M059J (cell line): ENCODE measurements around the gene AGRN. TPM values are rescaled to one million over a fixed set of nuclear protein-coding genes. Genes with fewer than 3 reads are reported as not detected.

Source experiments
- DNase-seq: peaks from one replicate; pipeline ENCODE4 v3.0.0-alpha.2; 2012; ENCODE audit warnings: low read depth
- total RNA-seq: library from RNA; depleted of rRNA; stranded (reverse); fragments of >200 nt; shearing (Covaris generic); gene quantifications from 2 replicates; pipeline ENCODE4 v1.2.3, GENCODE V29; 2014

Gene AGRN
- total RNA-seq, 1 experiment from 2014 or later = 282 TPM

DNA sequence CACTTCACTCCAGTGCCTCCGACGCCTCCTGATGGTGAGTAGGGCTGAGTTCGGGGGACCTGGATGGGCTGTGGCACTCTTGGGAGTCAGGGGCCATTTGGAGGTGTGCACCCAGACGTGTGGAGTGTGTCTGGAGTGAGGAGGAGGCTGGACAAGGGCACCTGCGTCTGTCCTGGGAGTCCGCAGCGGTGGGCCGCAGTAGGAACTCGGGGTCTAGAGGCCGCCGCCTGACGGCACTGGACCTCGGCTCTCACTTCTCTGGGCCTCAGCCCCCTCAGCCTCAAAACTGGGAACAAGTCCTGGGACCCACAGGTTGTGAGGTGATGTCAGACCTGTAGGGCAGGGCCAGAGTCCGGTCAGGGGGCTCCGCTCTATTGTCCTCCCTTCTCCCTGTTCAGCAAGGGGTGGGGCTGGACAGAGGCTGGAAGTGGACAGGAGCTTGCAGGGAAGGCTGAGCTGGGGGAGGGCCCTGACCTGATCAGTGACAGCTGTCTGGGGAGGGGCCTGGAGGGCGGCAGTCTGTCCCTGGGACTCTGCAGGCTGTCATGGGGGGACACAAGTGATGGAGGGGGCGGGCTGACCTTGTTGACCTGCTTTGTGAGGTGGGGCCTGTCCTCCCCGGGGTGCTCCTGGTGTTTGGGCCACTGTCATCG lies 15.5 kb downstream of the AGRN start:
- DNase-seq = no peak

DNA sequence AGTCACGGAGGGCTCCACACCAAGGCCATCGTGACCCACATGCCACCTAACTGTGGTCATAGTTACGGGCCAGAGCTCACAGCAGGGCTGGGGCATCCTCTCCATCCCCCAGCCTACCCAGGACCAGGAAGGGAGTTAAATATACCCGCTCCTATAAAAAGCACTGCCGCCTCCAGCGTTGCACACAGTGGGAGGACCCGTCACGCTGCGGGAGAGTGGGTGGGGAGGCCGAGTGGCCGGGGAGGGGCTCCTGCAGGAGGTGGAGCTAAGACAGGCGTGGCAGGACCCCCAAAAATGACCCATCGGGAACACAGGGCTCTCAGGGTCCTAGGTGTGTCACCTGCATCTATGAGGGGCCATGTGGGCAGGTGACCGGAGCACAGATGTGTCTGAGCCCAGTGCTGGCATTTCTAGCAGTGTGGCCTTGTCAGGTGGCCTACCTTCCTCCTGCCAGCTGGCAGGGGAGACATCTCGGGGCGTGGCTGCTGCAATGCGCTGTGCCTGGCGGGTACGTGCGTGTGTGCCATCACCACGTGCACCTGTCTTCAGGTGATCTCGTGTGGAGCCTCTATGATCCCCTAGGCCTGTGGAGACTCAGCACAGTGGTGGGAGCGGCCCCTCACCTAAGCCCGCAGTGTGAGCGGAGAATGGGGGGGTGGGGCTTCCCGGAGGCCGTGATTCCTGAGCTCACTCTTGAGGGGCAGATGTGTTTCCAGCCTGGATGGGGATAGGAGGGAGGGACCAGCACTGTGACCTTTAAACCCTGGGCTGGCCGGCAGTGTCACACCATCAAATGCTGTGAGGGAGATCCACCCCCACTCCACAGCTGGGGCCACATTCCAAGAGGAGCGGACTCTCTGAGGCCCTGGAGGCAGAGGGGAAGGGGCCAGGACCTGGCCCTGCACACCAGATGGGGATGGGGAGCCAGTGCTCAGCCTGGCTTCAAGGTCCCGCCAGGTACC lies 17.7 kb downstream of the AGRN start:
- no peak for DNase-seq

DNA sequence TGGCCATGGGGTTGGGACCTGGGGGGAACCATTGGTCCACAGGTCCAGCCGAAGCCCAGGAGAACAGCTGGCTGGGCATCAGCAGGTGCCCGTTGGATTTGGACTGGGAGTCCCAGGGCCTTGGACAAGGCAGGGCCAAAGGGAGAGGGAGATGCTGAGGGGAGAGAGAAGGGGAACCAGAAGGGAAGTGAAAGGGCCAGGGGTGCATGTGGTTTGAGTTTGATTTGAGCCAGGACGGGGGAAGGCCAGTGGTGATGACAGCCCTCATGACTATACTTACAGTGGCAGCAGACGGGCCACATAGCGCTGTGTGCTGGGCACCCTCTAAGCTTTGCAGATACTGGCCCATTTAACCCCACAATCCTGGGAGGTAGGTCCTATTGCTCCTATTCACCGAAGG lies 18.8 kb downstream of the AGRN start:
- DNase-seq = no peak

DNA sequence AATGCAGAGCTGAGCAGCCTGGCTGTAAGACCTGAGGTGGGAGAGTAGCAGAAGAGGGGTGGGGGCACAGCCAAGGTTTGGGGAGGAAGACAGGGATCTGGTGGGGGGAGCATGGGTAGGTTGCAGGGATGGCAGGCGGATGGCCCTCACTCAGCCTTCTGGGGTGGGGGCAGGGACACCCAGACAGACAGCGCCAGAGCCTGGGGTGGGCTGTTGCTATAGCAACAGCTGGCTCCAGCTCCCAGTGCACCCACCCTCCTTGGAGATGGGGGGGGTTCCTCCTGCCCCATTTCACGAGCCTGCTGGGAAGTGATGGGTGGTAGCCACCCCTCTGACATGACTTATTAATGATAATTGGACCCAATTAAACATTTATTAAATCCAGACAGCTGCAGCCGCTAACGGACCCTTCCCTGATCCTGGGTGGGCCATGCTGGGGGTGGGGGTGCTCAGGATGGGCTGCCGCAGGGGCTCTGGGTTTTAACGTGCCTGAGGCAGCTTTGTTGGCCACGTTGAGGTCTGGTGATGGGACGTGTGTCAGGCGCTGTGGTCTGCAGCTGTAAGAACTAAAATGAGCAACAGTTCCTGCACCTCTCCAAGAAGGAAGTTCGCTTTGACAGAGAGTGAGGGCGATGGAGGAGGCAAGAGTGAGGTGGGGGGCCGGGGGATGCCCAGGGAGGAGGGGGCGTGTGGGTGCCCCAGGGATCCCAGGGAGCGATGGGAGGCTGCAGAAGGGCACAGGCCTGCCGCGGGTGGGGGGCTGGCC lies 19.4 kb downstream of the AGRN start:
- DNase-seq = no peak

DNA sequence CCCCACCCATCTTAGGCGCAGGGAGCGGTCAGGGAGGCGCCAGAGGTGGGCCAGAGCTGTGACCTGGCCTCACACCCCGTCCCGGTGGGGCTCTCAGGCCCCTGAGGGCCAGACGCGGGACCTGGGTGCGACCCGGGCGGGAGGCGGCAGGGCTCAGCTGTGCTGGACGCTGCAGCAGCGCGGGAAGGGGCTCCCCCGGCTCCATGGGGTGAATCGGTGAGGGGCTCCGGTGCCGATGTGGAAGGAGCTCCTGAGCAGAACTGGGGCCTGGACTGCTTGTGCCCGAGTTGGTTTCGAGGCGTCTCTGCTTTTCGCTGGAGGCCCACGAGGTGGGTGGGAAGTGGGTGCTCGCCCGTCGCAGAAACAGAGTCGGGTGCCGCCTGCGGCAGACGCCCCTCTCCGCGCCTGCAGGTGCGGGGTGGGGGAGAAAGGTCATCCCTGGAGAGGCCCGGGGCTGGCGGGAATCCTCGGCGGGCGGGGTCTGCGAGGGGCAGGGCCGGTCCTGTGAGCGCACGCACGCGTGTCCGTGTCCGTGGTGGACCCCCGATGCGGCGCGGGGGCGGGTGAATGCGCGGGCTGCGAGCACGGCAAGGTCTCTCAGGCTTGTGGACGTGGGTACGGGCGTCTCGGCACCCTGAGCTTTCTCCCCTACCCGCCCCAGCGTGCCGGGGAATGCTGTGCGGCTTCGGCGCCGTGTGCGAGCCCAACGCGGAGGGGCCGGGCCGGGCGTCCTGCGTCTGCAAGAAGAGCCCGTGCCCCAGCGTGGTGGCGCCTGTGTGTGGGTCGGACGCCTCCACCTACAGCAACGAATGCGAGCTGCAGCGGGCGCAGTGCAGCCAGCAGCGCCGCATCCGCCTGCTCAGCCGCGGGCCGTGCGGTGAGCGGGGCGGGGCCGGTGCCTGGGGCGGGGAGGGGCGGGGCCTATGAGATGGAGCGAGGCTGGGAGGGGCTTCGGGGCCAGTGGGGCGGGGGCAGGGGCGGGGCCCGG lies 20.4 kb downstream of the AGRN start:
- DNase-seq = no peak

DNA sequence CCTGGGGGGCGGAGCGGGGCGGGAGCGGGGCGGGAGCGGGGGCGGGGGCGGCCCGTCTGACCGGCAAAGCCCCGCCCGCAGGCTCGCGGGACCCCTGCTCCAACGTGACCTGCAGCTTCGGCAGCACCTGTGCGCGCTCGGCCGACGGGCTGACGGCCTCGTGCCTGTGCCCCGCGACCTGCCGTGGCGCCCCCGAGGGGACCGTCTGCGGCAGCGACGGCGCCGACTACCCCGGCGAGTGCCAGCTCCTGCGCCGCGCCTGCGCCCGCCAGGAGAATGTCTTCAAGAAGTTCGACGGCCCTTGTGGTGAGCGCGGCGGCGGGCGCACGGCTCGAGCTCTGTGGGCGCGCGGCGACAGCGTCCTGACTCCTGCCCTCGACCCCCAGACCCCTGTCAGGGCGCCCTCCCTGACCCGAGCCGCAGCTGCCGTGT lies 21.2 kb downstream of the AGRN start:
- no peak for DNase-seq

DNA sequence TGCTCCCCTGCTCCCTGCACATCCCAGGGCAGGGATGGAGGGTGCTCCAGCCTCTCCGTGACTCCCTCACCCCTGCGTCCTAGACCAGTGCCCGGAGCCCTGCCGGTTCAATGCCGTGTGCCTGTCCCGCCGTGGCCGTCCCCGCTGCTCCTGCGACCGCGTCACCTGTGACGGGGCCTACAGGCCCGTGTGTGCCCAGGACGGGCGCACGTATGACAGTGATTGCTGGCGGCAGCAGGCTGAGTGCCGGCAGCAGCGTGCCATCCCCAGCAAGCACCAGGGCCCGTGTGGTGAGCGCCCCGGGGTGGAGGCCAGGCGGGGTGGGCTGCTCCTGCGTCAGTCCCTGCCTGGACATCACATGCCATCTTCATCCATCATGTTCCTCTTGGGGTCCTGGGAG lies 22.0 kb downstream of the AGRN start:
- no peak for DNase-seq

DNA sequence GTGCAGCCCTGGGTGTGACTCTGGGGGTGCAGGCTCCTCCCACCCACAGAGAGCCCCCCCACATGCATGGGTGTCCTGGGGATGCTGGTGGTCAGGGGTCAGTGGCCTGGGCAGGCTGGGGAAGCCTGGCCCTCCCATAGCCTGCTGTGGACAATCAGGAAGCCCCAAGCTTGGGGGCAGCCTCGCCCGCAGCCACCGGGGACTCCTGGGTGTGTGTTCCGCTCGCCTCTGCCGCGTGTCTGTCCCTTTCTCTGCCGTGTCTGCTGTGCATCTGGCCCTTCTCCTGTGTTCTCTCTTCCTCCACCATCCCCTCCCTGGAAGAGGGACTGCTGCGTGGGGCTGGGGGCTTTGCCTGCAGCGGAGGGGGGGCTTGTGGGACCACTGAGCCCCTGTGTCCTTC lies 22.9 kb downstream of the AGRN start:
- no peak for DNase-seq

DNA sequence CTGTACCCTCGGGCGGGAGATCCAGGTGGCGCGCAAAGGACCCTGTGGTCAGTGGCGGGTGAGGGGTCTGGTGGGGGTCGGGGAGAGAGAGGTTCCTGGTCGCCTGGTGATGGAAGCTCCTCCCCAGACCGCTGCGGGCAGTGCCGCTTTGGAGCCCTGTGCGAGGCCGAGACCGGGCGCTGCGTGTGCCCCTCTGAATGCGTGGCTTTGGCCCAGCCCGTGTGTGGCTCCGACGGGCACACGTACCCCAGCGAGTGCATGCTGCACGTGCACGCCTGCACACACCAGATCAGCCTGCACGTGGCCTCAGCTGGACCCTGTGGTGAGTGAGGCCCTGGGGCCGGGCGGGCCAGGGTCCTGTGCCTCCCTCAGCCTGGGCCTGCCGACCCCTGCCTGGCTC lies 23.5 kb downstream of the AGRN start:
- no peak for DNase-seq

DNA sequence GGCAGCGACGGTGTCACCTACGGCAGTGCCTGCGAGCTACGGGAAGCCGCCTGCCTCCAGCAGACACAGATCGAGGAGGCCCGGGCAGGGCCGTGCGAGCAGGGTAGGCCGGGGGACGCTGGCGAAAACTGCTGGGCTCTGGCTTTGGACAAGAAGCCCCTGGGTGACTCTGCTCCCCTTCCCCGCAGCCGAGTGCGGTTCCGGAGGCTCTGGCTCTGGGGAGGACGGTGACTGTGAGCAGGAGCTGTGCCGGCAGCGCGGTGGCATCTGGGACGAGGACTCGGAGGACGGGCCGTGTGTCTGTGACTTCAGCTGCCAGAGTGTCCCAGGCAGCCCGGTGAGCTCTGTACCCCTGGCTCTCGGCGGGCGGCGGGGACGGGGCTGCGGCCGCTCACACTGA lies 24.0 kb downstream of the AGRN start:
- DNase-seq = no peak

DNA sequence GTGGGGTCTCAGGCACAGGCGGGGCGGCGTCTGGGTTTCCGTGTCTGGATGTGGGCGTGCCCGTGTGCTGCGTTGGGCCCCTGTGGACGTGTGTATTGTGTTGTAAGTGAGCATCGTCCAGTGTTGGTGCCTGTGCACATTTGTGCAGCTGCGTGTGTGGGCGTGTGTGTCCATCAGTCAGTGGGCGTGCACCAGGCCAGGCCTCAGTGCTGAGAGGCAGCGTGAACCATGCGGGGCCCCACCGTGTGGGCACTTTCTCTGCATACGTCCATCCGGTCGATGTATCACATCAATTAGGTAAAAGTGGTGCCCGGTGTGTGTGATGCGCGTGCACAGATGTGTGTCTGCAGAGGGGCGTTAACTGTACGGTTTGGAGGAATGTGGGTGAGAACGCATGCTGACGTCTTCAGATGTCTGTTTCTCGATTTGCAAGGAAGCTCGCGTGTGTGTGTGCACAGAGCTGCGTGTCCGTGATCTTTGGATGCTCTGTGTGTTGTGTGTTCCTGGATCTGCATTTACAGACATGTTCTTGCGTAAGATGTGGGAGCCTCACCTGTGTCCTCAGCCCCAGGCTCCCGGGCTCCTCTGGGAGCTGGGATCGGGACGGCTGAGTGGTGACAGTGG lies 24.6 kb downstream of the AGRN start:
- DNase-seq = no peak

DNA sequence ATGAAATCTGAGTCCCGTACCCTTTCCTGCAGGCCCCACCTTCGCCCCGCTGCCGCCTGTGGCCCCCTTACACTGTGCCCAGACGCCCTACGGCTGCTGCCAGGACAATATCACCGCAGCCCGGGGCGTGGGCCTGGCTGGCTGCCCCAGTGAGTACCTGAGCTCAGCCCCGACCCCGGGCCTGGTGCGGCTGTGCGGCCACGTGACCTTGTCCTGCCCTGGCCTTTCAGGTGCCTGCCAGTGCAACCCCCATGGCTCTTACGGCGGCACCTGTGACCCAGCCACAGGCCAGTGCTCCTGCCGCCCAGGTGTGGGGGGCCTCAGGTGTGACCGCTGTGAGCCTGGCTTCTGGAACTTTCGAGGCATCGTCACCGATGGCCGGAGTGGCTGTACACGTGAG lies 25.2 kb downstream of the AGRN start:
- no peak for DNase-seq

DNA sequence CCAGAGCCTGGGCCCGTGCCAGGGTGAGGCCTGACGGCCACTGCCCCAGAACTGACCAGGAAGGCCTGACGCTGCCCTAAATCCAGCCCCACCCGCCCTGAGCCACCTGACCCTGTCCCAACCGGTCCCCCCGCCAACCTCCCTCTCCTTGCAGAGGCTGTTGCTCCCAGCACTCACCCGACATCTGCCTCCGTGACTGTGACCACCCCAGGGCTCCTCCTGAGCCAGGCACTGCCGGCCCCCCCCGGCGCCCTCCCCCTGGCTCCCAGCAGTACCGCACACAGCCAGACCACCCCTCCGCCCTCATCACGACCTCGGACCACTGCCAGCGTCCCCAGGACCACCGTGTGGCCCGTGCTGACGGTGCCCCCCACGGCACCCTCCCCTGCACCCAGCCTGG lies 26.3 kb downstream of the AGRN start:
- no peak for DNase-seq

DNA sequence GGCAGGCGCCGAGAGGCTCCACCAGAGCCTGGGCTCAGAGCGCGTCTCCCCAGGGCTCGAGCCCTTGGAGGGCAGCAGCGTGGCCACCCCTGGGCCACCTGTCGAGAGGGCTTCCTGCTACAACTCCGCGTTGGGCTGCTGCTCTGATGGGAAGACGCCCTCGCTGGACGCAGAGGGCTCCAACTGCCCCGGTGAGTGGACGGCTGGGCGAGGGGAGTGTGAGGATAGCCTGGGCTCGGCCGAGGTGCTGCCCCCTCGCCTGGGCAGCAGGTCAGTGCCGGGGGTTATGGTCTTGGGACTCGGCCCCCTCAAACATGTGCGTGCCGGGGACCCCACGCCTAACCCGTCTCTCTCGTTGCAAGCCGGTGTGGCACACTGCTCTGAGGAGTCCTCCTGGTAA lies 26.8 kb downstream of the AGRN start:
- DNase-seq = no peak

DNA sequence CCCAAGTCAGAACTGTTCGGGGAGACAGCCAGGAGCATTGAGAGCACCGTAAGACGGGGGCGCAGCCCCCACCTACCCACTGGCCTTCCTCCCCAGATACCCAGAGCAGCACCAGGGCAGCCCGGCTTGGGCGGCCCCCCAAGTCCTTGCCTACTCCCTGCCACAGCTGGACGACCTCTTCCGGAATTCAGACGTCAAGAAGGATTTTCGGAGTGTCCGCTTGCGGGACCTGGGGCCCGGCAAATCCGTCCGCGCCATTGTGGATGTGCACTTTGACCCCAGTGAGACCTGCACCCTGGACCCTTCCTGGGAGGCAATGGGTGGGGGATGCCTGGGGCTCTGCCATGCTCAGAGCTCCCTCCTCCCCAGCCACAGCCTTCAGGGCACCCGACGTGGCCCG lies 27.5 kb downstream of the AGRN start:
- no peak for DNase-seq

DNA sequence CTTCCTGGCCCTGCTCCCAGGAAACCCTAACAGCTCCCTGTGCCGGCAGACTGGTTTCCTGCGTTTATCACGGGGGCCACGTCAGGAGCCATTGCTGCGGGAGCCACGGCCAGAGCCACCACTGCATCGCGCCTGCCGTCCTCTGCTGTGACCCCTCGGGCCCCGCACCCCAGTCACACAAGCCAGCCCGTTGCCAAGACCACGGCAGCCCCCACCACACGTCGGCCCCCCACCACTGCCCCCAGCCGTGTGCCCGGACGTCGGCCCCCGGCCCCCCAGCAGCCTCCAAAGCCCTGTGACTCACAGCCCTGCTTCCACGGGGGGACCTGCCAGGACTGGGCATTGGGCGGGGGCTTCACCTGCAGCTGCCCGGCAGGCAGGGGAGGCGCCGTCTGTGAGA lies 28.0 kb downstream of the AGRN start:
- no peak for DNase-seq

DNA sequence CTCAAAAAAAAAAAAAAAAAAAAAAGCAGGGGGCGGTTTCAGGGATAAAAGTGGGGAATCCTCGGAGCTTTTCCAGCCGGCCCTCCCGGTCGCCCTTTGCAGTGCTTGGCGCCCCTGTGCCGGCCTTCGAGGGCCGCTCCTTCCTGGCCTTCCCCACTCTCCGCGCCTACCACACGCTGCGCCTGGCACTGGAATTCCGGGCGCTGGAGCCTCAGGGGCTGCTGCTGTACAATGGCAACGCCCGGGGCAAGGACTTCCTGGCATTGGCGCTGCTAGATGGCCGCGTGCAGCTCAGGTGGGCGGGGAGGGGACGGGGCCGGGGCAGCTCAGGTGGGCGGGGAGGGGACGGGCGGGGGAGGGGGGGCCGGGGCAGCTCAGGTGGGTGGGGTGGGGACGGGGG lies 28.8 kb downstream of the AGRN start:
- DNase-seq = no peak

DNA sequence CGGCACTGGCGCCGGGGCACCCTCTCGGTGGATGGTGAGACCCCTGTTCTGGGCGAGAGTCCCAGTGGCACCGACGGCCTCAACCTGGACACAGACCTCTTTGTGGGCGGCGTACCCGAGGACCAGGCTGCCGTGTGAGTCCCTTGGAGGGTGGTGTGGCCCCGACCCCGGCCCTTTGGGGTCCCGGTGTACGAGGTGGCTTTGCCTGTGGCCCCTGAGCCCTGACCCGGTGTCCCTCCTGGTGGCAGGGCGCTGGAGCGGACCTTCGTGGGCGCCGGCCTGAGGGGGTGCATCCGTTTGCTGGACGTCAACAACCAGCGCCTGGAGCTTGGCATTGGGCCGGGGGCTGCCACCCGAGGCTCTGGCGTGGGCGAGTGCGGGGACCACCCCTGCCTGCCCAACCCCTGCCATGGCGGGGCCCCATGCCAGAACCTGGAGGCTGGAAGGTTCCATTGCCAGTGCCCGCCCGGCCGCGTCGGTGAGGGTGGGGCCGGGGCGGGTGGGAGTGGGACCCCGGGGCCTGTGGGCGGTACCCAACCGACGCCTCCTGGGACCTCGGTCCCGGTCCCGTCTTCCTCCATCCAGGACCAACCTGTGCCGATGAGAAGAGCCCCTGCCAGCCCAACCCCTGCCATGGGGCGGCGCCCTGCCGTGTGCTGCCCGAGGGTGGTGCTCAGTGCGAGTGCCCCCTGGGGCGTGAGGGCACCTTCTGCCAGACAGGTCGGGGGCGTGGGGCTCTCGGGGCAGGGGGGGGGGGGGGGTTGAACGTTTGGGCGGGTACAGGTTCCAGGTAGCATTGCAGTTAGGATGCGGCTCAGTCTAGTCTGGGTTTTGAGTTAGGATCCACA lies 29.6 kb downstream of the AGRN start:
- DNase-seq = no peak

DNA sequence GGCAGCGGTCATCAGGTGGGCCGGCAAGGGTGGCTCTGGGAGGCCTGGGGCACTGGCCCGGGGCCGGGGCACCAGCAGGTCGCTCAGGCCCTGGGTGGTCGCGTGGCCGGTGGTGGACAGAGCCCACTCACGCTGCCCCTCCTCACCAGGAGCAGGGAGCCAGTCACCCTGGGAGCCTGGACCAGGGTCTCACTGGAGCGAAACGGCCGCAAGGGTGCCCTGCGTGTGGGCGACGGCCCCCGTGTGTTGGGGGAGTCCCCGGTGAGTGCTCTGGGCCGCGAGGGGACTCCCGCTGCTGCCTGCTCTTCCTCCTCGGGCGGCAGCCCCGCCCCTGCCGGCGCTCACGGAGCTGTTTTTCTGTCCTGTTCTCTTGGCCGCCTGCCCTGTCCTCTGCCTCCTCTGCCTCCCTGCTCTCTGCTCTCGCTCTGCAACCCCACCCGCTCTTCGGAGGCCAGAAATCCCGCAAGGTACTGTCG lies 30.7 kb downstream of the AGRN start:
- DNase-seq = no peak
